ENCODE data around the gene NGFR. TPM values are rescaled to one million over a fixed set of nuclear protein-coding genes. Genes with fewer than 3 reads are reported as not detected.

Gene NGFR
- total RNA-seq, 1 donor, result not detected

DNA sequence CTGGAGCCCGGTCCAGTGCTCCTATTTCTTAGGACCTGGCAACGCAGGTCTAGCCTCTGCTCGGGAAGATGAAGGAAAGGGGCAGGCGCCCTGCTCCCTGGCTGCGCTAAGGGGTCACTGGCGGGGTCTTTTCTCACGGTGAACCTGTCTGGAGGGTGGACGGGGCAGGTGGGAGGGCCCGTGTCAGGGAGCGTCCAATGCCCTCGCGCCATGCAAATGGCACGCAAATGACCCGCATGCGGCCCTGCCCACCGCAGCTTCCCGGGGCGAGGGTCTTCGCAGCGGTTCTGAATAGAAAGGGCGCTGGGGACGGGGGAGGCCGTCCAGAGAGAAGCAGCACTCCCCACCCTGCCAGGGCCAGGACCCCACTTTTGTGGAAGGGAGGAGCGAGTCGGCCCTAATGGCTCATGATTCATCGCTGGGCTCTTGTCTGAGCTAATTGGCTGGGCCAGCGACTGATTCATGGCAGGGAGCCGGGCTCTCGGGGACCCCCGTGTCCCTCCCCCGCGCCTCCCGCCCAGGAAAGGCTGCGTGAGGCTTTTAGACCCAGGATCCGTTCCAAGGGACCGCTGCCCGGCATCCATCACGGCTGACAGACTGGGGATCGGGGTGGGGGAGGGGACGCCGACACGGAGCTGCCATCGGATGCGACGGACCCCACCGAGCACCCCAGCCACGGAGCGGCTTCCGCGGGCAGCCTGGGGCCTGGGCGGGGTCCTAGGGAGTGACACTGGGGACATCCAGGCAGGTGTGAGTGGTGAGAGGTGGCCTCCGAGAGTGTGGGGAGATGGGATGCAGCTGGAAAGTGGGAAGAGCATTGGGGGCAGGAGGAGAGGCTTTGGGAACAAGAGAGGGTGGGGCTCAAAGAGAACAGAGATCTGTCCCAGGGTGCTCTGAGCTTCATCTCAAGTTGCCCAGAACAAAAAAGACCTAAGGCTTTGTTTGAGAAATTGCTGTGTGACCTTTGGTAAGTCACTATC lies 25.0 kb upstream of the NGFR start:
- DNase-seq (ENCODE audit: low read depth), result no peak
- no peak overlapping the region for H3K4me3 ChIP-seq (ENCODE audit: low read depth, low read length)

DNA sequence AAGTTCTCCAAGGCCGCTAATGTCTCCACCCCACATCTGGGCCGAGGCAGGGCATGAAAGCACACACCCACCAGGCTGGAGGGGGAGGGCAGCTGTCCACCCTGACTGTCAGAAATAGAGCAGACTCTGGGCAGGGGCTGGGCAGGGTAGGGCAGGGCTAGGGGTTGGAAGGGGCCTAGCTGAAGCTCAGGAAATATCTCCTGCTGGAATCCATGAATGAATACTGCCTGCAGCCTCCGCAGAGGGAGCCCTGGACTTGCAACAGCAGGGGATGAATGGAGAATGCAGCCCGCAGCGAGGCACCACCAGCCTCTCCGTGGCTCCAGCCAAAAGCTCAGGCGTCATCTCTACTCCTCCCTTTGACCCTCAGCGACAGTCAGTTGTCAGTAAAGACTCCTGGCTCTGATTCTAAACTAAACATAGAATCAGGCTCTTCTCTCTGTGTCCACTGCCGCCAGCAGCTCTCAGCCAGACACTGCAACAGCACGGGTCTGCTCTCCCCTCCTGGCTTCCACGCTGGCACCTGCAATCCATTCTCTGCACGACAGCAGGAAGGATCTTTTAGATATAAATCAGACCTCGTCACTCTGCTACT lies 23.9 kb upstream of the NGFR start:
- DNase-seq (ENCODE audit: low read depth), result peak; percentile 17
- no peak overlapping the region for H3K4me3 ChIP-seq (ENCODE audit: low read depth, low read length)
- TF ChIP-seq, protein P1, sequence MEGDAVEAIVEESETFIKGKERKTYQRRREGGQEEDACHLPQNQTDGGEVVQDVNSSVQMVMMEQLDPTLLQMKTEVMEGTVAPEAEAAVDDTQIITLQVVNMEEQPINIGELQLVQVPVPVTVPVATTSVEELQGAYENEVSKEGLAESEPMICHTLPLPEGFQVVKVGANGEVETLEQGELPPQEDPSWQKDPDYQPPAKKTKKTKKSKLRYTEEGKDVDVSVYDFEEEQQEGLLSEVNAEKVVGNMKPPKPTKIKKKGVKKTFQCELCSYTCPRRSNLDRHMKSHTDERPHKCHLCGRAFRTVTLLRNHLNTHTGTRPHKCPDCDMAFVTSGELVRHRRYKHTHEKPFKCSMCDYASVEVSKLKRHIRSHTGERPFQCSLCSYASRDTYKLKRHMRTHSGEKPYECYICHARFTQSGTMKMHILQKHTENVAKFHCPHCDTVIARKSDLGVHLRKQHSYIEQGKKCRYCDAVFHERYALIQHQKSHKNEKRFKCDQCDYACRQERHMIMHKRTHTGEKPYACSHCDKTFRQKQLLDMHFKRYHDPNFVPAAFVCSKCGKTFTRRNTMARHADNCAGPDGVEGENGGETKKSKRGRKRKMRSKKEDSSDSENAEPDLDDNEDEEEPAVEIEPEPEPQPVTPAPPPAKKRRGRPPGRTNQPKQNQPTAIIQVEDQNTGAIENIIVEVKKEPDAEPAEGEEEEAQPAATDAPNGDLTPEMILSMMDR (IDR thresholded peaks at IDR 0.05; ENCODE audit: insufficient read depth, low read length), result peak; percentile 2

More for the DNA sequence above, 25.0 kb upstream of the NGFR start:
- TF ChIP-seq, protein P1 (IDR thresholded peaks at IDR 0.05; ENCODE audit: insufficient read depth, low read length), result no peak

DNA sequence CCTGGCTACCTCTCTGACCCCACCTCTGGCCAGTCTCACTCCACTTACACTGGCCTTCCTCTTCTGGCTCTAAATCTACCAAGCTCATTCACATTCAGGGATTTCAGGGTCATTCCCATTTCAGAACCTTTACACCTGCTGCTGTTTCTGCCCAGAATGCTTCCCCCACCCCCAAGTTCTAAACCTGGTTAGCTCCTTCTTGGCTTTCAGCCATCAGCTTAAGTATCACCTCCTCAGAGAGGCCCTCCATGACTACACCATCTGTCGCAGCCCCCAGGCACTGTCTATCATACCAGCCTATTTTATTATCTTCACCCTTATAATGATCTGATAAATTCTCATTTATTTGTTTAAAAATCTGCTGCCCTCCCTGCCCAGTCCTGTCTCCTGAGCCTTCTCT lies 23.3 kb upstream of the NGFR start:
- no peak overlapping the region for H3K4me3 ChIP-seq (ENCODE audit: low read depth, low read length)
- no peak for DNase-seq (ENCODE audit: low read depth)
- TF ChIP-seq, protein P1 (IDR thresholded peaks at IDR 0.05; ENCODE audit: insufficient read depth, low read length), result no peak

DNA sequence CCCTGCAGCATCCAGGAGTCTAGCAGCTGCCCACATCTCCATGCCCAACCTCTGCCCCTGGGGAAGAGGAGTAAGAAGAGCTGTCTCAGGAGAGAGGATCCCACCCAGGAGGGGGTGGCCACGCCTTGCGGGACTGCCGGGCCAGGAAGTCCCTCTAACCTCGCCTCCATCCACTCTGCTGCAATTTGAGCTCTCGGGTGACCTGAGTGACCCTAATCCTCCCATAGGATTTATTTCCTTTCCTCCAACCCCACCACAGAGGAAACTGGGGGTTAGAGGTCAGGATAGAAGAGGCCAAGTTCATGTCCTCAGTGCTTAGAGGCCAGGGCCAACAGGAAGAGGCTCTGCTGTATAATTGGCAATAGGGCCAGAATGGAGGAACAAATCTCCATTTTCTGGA lies 22.6 kb upstream of the NGFR start:
- H3K4me3 ChIP-seq (ENCODE audit: low read depth, low read length), result no peak overlapping the region
- no peak for DNase-seq (ENCODE audit: low read depth)
- TF ChIP-seq, protein P1 (IDR thresholded peaks at IDR 0.05; ENCODE audit: insufficient read depth, low read length), result no peak

DNA sequence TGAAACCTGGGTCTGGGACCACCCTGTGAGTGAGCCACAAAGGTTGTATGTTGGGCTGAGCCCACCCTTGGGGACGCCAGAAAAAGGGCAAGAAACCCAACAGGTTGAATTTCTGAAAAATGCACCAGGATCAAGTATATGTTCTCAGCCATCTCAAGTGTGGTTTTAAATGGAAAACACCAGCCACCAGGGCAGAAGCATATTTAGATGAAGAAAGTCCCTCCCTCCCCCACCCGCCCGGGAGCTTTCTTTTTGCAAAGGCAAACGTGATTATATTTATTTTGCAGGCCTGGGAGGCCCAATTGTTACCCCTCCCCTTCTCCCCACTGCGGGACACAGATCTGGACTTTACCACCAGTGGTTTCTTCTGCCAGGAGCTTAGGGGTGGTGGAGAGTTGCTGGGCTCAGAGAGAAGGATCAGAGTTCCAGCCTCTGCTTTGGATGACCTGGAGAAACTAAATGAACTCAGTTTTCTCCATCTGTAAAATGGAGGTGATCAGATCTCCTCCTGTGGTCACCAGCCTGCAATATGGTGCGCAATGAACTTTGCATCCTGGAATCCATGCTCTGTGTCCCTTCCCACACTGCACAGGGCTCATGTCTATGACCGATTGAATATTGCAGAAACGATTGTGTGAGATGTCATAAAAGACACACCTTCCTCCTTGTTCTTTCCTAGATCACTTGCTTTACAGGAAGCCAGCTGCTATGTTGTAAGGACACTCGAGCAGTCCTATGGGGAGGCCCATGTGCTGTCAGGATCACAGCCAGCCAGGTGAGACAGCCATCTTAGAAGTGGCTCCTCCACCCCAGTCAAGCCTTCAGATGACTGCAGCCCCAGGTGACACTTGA lies 21.0 kb upstream of the NGFR start:
- no peak overlapping the region for H3K4me3 ChIP-seq (ENCODE audit: low read depth, low read length)
- no peak for DNase-seq (ENCODE audit: low read depth)
- TF ChIP-seq, protein P1 (IDR thresholded peaks at IDR 0.05; ENCODE audit: insufficient read depth, low read length), result no peak

DNA sequence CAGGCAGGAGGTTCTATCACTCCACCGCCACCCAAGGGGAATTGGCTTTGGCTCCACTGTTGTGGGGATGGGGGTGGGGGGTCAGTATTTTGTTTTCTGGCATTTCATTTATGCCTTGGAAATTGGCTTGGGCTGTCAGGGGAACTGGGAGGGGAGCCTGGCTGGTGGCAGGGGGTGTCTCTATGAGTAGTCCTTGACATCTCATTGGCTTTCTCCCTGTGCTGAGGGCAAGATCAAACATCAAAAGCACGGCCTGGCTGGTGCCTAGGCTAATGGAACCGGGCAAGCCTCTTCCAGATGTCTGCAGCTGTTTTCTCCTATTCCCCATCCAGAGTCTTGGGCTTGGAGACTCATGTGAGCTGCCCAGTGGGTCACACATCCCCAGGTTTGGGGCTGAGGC lies 17.4 kb upstream of the NGFR start:
- H3K4me3 ChIP-seq (ENCODE audit: low read depth, low read length), result no peak overlapping the region
- DNase-seq (ENCODE audit: low read depth), result no peak
- TF ChIP-seq, protein P1 (IDR thresholded peaks at IDR 0.05; ENCODE audit: insufficient read depth, low read length), result no peak
